Heart left ventricle (tissue), 13 donors: ENCODE results near the gene ZMIZ2.

Experiments used
- CTCF ChIP-seq, 12 donors: fragments of 200-600 bp; sonication (generic) in 4 of 12; IDR thresholded peaks; one replicate each; pipeline versions ENCODE4 v1.5.0 to v1.8.0; 2018 to 2022; ENCODE audit warnings: antibody characterized with exemption in 12 of 12, mild to moderate bottlenecking in 5 of 12
- POLR2A ChIP-seq, 2 donors: fragments of 450-650 bp; IDR thresholded peaks; one replicate each; pipeline ENCODE4 v1.6.1; 2017; ENCODE audit warnings: antibody characterized with exemption in 2 of 2, mild to moderate bottlenecking in 2 of 2, moderate library complexity in 2 of 2
- donor health status: ischemic (EF 13 %, LVEDD 7.1; RV severe dilation, severe dysfunction).
- donor health status: DM: no; HTN: yes; CAD: no.
- donor health status: DM: no; HTN: no; CAD: no.
- donor health status: ischemic (EF 25% LVEDD 6.9; RV normal size, moderate dysfunction).
- donor health status: ischemic (EF 25% LVEDD 5.7; RV mildly dilated, moderate dysfunction).
- donor health status: ischemic (EF 35%, LVEDD 5.7; RV mildly dilated, moderate dysfunction).
- donor health status: nonischemic (EF 11% LVEDD 7.7; RV severe dilation, severe dysfunction).
- donor health status: DM: yes; HTN: yes; CAD: no.
- donor health status: PGD.
- donor health status: ischemic (EF 29% LVEDD 5.4; RV normal size, mild dysfunction).
- donor health status: nonischemic (EF 23%, LVEDD 6.1; RV moderate dilation, normal function).

DNA sequence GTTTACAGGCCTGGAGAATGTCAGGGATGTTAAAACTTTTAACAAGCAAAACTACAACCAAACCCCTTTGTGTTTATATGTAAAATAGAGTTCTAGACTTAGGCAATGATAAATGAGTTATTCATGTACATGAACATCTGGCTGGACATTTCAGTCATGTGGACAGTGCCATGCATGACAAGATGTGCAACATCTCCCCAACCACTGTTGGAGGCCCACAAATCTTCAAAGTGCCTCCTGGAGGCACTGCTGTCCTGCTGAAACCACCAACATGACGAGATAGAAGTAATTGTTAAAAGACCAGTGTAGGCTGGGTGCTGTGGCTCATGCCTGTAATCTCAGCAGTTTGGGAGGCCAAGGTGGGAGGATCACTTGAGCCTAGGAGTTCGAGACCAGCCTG, 66.3 kb downstream of the ZMIZ2 start:
- no peak for TF ChIP-seq POLR2A (IDR thresholded peaks at IDR 0.05)
- no peak for TF ChIP-seq CTCF (IDR thresholded peaks at IDR 0.05)
